H9 (cell line): ENCODE measurements around the gene RASSF8. TPM values are rescaled to one million over a fixed set of nuclear protein-coding genes. Genes with fewer than 3 reads are reported as not detected.

Experiments used
- DNase-seq: peaks from one replicate; pipeline ENCODE4 v3.0.0-alpha.2; 2017
- H2AFZ ChIP-seq: one replicate; pipeline ENCODE4 v1.6.1; 2013; ENCODE audit warnings: mild to moderate bottlenecking, low read length, control low read depth, moderate library complexity
- H2AK5ac ChIP-seq: 2 replicates; pipeline ENCODE4 v1.6.1; 2013; ENCODE audit warnings: low read length, control low read depth, mixed read lengths; ENCODE audit not compliant: insufficient read length
- H2BK120ac ChIP-seq: one replicate; pipeline ENCODE4 v1.6.1; 2013; ENCODE audit warnings: low read depth, mild to moderate bottlenecking, low read length, control low read depth, inconsistent platforms; ENCODE audit not compliant: poor library complexity, severe bottlenecking
- H2BK12ac ChIP-seq: 2 replicates; pipeline ENCODE4 v1.6.1; 2013; ENCODE audit warnings: low read length, control low read depth, mixed read lengths, low read depth; ENCODE audit not compliant: insufficient read length
- H2BK15ac ChIP-seq: 2 replicates; pipeline ENCODE4 v1.6.1; 2013; ENCODE audit warnings: low read depth, low read length, control low read depth
- H2BK20ac ChIP-seq: one replicate; pipeline ENCODE4 v1.6.1; 2013; ENCODE audit warnings: low read depth, mild to moderate bottlenecking, low read length, control low read depth, inconsistent platforms; ENCODE audit not compliant: poor library complexity, severe bottlenecking
- H2BK5ac ChIP-seq: 2 replicates; pipeline ENCODE4 v1.6.1; 2013; ENCODE audit warnings: low read length, control low read depth, mixed read lengths; ENCODE audit not compliant: insufficient read length
- H3K14ac ChIP-seq: 2 replicates; pipeline ENCODE4 v1.6.1; 2013; ENCODE audit warnings: low read length, control low read depth; ENCODE audit not compliant: insufficient read depth
- H3K18ac ChIP-seq: 2 replicates; pipeline ENCODE4 v1.6.1; 2013; ENCODE audit warnings: low read depth, mild to moderate bottlenecking, mixed read lengths, low read length, control low read depth; ENCODE audit not compliant: insufficient read length
- H3K23ac ChIP-seq: 2 replicates; pipeline ENCODE4 v1.6.1; 2013; ENCODE audit warnings: low read length, control low read depth, mixed read lengths, low read depth; ENCODE audit not compliant: insufficient read length
- H3K23me2 ChIP-seq: 2 replicates; pipeline ENCODE4 v1.6.1; 2013; ENCODE audit warnings: low read depth, mild to moderate bottlenecking, mixed read lengths, low read length, control low read depth; ENCODE audit not compliant: insufficient read length, poor library complexity, severe bottlenecking
- H3K27ac ChIP-seq: 2 replicates; pipeline ENCODE4 v1.5.1; 2013; ENCODE audit warnings: low read length, control low read depth, mixed read lengths, low read depth; ENCODE audit not compliant: insufficient read length
- H3K27me3 ChIP-seq: 2 replicates; pipeline ENCODE4 v1.6.1; 2013; ENCODE audit warnings: low read length, control low read depth, inconsistent platforms; ENCODE audit not compliant: insufficient read depth
- H3K4ac ChIP-seq: 2 replicates; pipeline ENCODE4 v1.6.1; 2013; ENCODE audit warnings: low read depth, mild to moderate bottlenecking, control low read depth, inconsistent platforms, low read length, moderate library complexity
- H3K4me1 ChIP-seq: 2 replicates; pipeline ENCODE4 v1.6.1; 2013; ENCODE audit warnings: low read length, control low read depth, inconsistent platforms; ENCODE audit not compliant: insufficient read depth
- H3K4me2 ChIP-seq: 2 replicates; pipeline ENCODE4 v1.6.1; 2013; ENCODE audit warnings: low read length, control low read depth, mixed read lengths; ENCODE audit not compliant: insufficient read length, insufficient read depth
- H3K56ac ChIP-seq: 2 replicates; pipeline ENCODE4 v1.6.1; 2013; ENCODE audit warnings: low read depth, mild to moderate bottlenecking, mixed read lengths, low read length, control low read depth; ENCODE audit not compliant: insufficient read length
- H3K79me1 ChIP-seq: 2 replicates; pipeline ENCODE4 v1.6.1; 2013; ENCODE audit warnings: low read depth, mild to moderate bottlenecking, moderate library complexity, low read length, control low read depth, inconsistent platforms; ENCODE audit not compliant: insufficient read depth, poor library complexity, severe bottlenecking
- H3K79me2 ChIP-seq: 2 replicates; pipeline ENCODE4 v1.6.1; 2013; ENCODE audit warnings: low read length, control low read depth, inconsistent platforms; ENCODE audit not compliant: insufficient read depth
- H3K9ac ChIP-seq: 2 replicates; pipeline ENCODE4 v1.6.1; 2013; ENCODE audit warnings: low read length, control low read depth, mixed read lengths; ENCODE audit not compliant: insufficient read length; ENCODE audit errors: extremely low read depth
- H3K9me3 ChIP-seq: one replicate; pipeline ENCODE4 v1.6.1; 2013; ENCODE audit warnings: low read depth, low read length, inconsistent platforms; ENCODE audit not compliant: control insufficient read depth
- H3T11ph ChIP-seq: one replicate; pipeline ENCODE4 v1.6.1; 2013; ENCODE audit warnings: mild to moderate bottlenecking, low read length, control low read depth, inconsistent platforms
- H4K20me1 ChIP-seq: one replicate; pipeline ENCODE4 v1.6.1; 2013; ENCODE audit not compliant: control insufficient read depth, insufficient read length, insufficient read depth
- H4K5ac ChIP-seq: 2 replicates; pipeline ENCODE4 v1.6.1; 2013; ENCODE audit warnings: low read depth, mild to moderate bottlenecking, mixed read lengths, low read length, control low read depth; ENCODE audit not compliant: insufficient read length
- H4K8ac ChIP-seq: replicated peaks from 2 replicates; pipeline ENCODE4 v1.6.1; 2013; ENCODE audit warnings: low read length, control low read depth, mixed read lengths, low read depth; ENCODE audit not compliant: insufficient read length
- H4K91ac ChIP-seq: 2 replicates; pipeline ENCODE4 v1.6.1; 2013; ENCODE audit warnings: low read depth, mild to moderate bottlenecking, moderate library complexity, mixed read lengths, low read length, control low read depth; ENCODE audit not compliant: insufficient read length
- H3K27ac Mint-ChIP-seq, 3 experiments: 2 replicates in 2 of 3; 3 replicates in 1 of 3; pipeline ENCODE4 v1.8.0; 2020 to 2021; ENCODE audit warnings: mixed read lengths in 3 of 3, mild to moderate bottlenecking in 1 of 3, moderate library complexity in 1 of 3
- H3K27me3 Mint-ChIP-seq: 2 replicates; pipeline ENCODE4 v1.8.0; 2021; ENCODE audit warnings: low read depth, mild to moderate bottlenecking, moderate library complexity, mixed read lengths
- H3K36me3 Mint-ChIP-seq, 3 experiments: 2 replicates in 2 of 3; 3 replicates in 1 of 3; pipeline ENCODE4 v1.8.0; 2020 to 2021; ENCODE audit warnings: low read depth in 3 of 3, mixed read lengths in 3 of 3; ENCODE audit not compliant: insufficient read depth in 1 of 3
- H3K4me1 Mint-ChIP-seq, 2 experiments: 2 replicates each; pipeline ENCODE4 v1.8.0; 2020; ENCODE audit warnings: mixed read lengths in 2 of 2
- H3K4me3 Mint-ChIP-seq, 2 experiments: 2 replicates in 1 of 2; 3 replicates in 1 of 2; pipeline ENCODE4 v1.8.0; 2020 to 2021; ENCODE audit warnings: mild to moderate bottlenecking in 2 of 2, mixed read lengths in 2 of 2, moderate library complexity in 1 of 2
- H3K9me3 Mint-ChIP-seq, 2 experiments: 2 replicates in 1 of 2; 3 replicates in 1 of 2; pipeline ENCODE4 v1.8.0; 2020; ENCODE audit warnings: mild to moderate bottlenecking in 2 of 2, mixed read lengths in 2 of 2, moderate library complexity in 1 of 2
- WGBS: extraction: QIAGEN DNeasy Blood & Tissue Kit; methylation state at CpG from one replicate; pipeline ENCODE4 v1.1.7; 2013; ENCODE audit warnings: missing lambda C conversion rate, low lambda C conversion rate, mixed read lengths; ENCODE audit not compliant: insufficient read length; ENCODE audit errors: extremely low coverage; 5-methylcytosine and 5-hydroxymethylcytosine counted together
- total RNA-seq: library from RNA; stranded (reverse); gene quantifications from 2 replicates; pipeline ENCODE4 v1.2.1, GENCODE V29; 2021
- TF ChIP-seq, protein P1 (sequence below): fragments of 200-600 bp; sonication (generic); conservative IDR thresholded peaks from 3 replicates; pipeline ENCODE4 v1.8.0; 2021; ENCODE audit warnings: antibody characterized with exemption, mild to moderate bottlenecking

RASSF8 gene
- total RNA-seq, 1 experiment from 2014 or later: 38.8 TPM

DNA sequence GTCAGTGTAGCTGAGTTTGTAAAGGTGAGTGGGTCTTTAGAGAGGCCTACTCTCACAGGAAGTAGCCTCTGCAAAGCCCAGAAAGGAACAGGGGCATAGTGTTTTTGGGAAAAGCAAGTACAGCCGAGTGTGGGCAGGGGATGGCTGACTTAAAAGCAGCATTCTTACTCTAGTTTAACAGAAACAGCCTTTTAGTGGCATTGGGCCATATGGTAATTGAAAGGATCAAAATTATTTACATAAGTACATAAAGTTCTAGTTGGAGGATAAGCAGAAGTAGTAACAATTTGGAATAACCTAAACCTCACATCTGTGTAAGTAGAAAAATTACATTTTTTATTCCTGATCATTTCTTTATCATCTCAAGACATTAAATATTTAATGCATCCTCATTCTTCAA is 49.1 kb downstream of the RASSF8 start:
- H3K4ac ChIP-seq: no peak overlapping the region
- H3K18ac ChIP-seq: no peak overlapping the region
- no peak overlapping the region for H4K8ac ChIP-seq
- no peak overlapping the region for H3K56ac ChIP-seq
- no peak overlapping the region for H2BK120ac ChIP-seq
- no peak overlapping the region for H2BK20ac ChIP-seq
- Mint-ChIP-seq H3K27ac (peak overlapping the region in 2 of 3 experiments; percentile 25 to 31; a peak in 3 of 7 replicates), H3K4me1 (peaks cover 19 to 38% of the 10 kb centered on the region in 2 experiments), H3K9me3 (peaks cover 2 to 8% of the 10 kb centered on the region in 2 experiments; a peak in 3 of 5 replicates), H3K36me3 (peaks cover 2 to 8% (median 6%) of the 10 kb centered on the region in 3 experiments), H3K4me3 (no peak overlapping the region), H3K27me3 (no peaks in the 10 kb centered on the region)
- DNase-seq: no peak
- no CpG with 5 or more reads among the region's 1 CpG for WGBS
- no peak overlapping the region for H2BK15ac ChIP-seq
- no peak overlapping the region for H2BK5ac ChIP-seq
- H3T11ph ChIP-seq: no peak overlapping the region
- H3K27ac ChIP-seq: no peak overlapping the region
- H4K5ac ChIP-seq: no peak overlapping the region
- no peaks in the 10 kb centered on the region for H4K20me1 ChIP-seq
- H3K23ac ChIP-seq: no peak overlapping the region
- no peak overlapping the region for H3K9ac ChIP-seq
- H3K4me2 ChIP-seq: no peak overlapping the region
- TF ChIP-seq, protein P1, sequence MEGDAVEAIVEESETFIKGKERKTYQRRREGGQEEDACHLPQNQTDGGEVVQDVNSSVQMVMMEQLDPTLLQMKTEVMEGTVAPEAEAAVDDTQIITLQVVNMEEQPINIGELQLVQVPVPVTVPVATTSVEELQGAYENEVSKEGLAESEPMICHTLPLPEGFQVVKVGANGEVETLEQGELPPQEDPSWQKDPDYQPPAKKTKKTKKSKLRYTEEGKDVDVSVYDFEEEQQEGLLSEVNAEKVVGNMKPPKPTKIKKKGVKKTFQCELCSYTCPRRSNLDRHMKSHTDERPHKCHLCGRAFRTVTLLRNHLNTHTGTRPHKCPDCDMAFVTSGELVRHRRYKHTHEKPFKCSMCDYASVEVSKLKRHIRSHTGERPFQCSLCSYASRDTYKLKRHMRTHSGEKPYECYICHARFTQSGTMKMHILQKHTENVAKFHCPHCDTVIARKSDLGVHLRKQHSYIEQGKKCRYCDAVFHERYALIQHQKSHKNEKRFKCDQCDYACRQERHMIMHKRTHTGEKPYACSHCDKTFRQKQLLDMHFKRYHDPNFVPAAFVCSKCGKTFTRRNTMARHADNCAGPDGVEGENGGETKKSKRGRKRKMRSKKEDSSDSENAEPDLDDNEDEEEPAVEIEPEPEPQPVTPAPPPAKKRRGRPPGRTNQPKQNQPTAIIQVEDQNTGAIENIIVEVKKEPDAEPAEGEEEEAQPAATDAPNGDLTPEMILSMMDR: no peak
- H3K23me2 ChIP-seq: no peaks in the 10 kb centered on the region
- peaks cover 2% of the 10 kb centered on the region; the same call in 1 of the 2 replicates for H3K79me2 ChIP-seq
- H3K27me3 ChIP-seq: no peaks in the 10 kb centered on the region
- no peaks in the 10 kb centered on the region for H3K9me3 ChIP-seq
- H4K91ac ChIP-seq: no peak overlapping the region
- peaks cover 8% of the 10 kb centered on the region; the same call in 1 of the 2 replicates for H3K4me1 ChIP-seq
- H2AFZ ChIP-seq: no peak overlapping the region
- no peak overlapping the region for H2BK12ac ChIP-seq
- H2AK5ac ChIP-seq: no peak overlapping the region
- H3K14ac ChIP-seq: no peak overlapping the region
- peaks cover 4% of the 10 kb centered on the region for H3K79me1 ChIP-seq
